ENCODE measurements around the gene RAI1.
"Not testable (repeated sequence)": the region's sequence is repeated elsewhere in the genome, so short reads cannot be mapped to it uniquely, and the experiment has no call there.

The RAI1 gene

GRCh38 chr17:17666111-17666714 lies 15.0 kb upstream of the RAI1 start:
- no peak for DNase-seq

DNA sequence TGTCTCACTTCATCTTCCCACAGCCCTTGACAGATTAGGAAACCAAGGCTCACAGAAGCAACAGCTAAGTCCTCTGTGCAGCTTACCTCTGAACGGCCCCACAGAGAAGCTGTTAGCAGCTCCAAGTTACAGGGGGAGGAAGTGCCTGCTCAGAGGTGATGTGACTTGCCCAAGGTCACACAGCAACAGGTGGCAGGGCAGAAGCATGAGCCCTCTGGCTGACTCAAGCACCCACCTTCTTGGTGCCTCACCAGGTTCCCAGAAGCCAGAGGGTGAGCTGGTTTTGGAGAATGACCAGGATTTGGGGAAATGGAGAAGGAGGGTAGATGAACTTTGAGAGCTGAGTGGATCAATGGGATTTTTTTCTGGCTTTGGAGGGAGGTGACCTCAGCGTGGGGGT lies 14.0 kb upstream of the RAI1 start:
- no peak for DNase-seq

DNA sequence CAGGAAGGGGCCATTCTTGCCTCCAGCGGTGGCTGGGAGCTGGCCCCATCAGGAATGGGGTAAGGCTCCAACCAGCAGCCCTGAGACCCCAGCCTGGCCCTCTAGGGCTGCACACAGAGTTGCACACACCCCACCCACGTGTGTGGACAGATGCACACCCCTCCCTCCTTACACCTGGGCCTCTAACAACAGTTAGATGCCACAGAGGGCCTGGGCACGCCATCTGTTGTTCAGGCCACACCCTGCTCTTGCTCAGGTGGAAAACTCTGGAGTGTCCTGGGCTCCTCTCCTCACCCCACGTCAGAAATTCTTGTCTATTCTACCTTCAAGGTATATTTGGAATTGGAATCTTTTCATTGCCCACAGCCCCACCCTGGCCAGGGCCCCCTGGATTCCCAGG lies 13.3 kb upstream of the RAI1 start:
- DNase-seq = no peak

DNA sequence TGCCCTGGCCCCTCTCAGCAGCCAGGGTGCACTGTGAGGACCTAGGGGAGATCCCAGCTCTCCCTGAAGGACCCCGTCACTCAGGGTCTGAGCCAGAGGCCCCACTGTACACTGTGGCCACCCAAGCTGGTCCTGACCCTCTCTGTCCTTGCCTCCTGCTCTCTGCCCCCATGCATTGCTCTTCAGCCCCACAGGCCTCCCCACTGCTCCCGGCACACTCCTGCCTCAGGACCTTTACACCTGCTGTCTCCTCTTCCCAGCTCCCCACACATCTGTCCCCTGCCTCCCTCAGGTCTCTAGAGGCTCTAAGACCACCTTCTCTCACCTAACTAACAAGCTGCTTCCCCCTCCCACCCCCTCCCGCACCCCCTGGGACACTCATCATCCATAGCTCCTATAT lies 12.9 kb upstream of the RAI1 start:
- no peak for DNase-seq

- DNase-seq = no peak
Measured at GRCh38 chr17:17668775-17669579, 12.3 kb upstream of the RAI1 start.

GRCh38 chr17:17669580-17670235 lies 11.6 kb upstream of the RAI1 start:
- DNase-seq = no peak

DNA sequence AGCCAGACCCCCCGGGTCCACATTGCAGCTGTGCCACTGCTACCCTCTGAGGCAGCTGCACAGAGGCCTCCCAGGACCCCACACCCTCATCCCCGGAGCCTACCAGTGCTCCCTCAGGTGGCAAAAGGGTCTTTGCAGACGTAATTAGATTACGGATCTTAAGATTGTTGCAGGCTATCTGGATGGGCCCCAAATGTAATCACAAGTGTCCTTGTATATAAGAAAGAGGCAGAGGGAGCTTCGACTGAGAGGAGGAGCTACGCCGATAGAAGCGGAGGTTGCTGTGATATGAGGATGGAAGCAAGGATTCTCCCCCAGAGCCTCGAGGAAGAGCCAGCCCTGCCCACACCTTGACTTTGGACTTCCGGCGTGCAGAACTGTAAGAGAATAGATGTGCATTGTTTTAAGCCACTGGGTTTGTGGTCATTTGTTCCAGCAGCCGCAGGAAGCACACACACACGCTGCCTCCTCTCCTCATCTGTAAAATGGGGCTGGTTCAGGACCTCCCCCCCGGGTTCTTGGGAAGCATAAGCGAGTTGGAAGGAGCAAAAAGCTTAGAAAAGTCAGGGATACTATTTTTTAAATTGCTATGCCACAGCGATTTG lies 10.5 kb upstream of the RAI1 start:
- no peak for DNase-seq

- DNase-seq = no peak
Measured at GRCh38 chr17:17671369-17672129, 9.7 kb upstream of the RAI1 start.

DNA sequence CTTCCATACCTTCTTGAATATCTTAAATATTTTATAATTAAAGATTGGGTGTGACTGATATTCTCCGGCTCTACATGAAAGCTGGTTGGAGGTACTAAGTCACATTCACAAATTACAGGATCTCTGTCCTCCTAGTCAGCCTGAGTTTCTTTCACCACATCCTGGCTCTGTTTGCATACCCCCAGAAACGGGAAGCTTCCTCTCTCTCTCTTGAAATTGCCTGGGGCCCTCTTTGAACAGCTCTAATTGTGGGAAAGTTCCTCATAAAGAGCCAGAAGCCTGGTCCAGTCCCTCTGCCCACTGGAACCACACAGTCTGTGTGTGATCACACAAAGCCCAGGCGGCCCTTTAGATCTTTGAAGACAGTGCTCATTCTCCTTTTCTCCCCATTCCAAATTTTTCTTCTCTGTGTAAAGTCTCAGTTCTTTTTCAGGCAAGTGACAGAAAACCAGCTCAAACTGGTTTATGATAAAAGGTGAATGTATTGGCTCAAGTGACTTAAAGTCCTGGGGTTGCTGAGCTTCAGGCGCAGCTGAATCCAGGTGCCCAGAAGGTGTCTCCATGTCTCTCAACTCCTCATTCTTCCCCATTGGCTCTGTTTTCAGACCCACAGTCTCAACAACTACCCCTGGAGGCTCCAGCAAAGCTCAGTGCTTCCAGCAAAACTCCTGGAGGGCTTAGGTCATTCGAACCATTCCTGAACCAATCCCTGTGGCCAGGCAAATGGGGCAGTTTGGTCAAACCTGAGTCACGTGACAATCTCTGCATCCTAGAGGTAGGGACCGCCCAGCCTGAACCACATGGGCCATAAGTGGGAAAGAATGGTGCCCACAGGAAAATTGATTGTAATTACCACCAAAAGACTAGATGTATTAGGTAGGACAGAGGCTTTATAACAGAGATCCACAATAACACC lies 8.5 kb upstream of the RAI1 start:
- no peak for DNase-seq

GRCh38 chr17:17675416-17675815 lies 5.8 kb upstream of the RAI1 start:
- DNase-seq = no peak

- no peak for DNase-seq
Measured at GRCh38 chr17:17675925-17676534, 5.2 kb upstream of the RAI1 start.

DNA sequence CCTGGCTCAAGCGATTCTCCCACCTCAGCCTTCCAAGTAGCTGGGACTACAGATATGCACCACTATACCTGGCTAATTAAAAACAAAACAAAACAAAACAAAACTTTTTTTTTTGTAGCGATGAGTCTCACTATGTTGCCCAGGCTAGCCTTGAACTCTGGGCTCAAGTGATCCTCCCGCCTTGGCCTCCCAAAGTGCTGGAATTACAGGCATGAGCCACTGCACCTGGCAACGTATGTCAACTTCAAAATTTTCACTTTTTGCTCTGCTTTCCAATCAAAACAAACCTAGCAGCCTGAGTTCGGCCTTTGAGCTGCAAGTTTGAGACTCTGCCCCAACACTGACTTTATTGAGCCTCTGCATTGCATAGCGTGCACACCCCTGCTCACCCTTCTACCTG lies 4.5 kb upstream of the RAI1 start:
- DNase-seq = no peak

- no peak for DNase-seq
Measured at GRCh38 chr17:17677299-17678040, 3.8 kb upstream of the RAI1 start.

GRCh38 chr17:17678063-17678699 lies 3.1 kb upstream of the RAI1 start:
- DNase-seq = not testable (repeated sequence)

DNA sequence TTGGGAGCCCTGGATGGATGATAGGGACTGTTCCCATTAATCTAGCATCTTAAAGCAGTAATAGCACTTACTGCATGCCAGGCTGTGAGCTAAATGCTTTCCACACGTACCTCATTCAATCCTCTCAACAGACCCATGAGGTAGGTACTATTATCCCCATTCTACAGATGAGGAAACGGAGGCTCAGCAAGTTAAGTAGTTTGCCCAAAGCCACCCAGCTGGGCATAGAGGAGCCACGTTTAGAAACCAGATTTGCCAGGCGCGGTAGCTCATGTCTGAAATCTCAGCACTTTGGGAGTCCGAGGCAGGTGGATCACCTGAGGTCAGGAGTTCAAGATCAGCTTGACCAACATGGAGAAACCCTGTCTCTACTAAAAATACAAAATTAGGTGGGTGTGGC lies 2.0 kb upstream of the RAI1 start:
- no peak for DNase-seq

- DNase-seq = no peak
Measured at GRCh38 chr17:17679748-17680147, 1.5 kb upstream of the RAI1 start.

- DNase-seq = no peak
Measured at GRCh38 chr17:17680477-17681186, 626 bp upstream of the RAI1 start.

DNA sequence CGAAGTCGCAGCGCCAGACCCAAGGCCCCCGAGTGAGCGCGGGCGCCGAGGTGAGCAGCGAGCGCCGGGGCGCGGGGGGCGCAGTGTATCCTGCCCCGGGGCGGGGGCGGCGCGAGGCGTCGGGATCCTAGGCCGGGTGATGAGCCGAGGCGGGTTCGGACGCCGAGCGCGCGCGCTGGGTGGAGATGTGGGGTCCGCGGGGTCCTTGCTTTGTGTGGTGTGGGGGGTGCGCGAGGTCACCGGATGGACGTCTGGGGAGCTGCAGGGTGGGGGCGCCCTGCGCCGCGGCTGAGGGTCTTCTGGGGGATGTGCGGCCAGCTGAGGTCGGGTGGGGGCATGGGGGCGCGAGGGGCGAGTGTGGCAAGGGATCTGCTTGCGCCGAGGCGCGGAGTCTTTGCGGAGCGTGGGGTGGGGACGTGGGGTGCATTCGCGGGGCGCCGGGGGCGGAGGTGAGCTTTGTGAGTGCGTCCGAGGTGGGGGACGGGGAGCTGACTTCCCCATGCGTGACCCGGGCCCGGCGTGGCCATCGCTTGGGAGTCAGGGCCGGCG lies 560 bp downstream of the RAI1 start:
- peak in 1 of 4 experiments; percentile 12 for DNase-seq

GRCh38 chr17:17682293-17682736 lies 1.1 kb downstream of the RAI1 start:
- peak in 2 of 4 experiments; percentile 32 to 33 for DNase-seq
